Inflammatory macrophage (primary cell): ENCODE data around the gene IPPK.

ENCODE experiments used
- DNase-seq, 2 donors: peaks; one replicate each; pipeline ENCODE4 v3.0.0-alpha.2; 2020 to 2022
- total RNA-seq, 18 experiments: gene quantifications; one replicate each; lab custom pipeline; 2026; ENCODE audit warnings: mixed read lengths in 6 of 18, inconsistent platforms in 2 of 18; lab: John Stamatoyannopoulos, UW

Gene IPPK, protein sequence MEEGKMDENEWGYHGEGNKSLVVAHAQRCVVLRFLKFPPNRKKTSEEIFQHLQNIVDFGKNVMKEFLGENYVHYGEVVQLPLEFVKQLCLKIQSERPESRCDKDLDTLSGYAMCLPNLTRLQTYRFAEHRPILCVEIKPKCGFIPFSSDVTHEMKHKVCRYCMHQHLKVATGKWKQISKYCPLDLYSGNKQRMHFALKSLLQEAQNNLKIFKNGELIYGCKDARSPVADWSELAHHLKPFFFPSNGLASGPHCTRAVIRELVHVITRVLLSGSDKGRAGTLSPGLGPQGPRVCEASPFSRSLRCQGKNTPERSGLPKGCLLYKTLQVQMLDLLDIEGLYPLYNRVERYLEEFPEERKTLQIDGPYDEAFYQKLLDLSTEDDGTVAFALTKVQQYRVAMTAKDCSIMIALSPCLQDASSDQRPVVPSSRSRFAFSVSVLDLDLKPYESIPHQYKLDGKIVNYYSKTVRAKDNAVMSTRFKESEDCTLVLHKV
- 17.0 to 30.2 (median 23.4) reads per million in 18 experiments for total RNA-seq

DNA sequence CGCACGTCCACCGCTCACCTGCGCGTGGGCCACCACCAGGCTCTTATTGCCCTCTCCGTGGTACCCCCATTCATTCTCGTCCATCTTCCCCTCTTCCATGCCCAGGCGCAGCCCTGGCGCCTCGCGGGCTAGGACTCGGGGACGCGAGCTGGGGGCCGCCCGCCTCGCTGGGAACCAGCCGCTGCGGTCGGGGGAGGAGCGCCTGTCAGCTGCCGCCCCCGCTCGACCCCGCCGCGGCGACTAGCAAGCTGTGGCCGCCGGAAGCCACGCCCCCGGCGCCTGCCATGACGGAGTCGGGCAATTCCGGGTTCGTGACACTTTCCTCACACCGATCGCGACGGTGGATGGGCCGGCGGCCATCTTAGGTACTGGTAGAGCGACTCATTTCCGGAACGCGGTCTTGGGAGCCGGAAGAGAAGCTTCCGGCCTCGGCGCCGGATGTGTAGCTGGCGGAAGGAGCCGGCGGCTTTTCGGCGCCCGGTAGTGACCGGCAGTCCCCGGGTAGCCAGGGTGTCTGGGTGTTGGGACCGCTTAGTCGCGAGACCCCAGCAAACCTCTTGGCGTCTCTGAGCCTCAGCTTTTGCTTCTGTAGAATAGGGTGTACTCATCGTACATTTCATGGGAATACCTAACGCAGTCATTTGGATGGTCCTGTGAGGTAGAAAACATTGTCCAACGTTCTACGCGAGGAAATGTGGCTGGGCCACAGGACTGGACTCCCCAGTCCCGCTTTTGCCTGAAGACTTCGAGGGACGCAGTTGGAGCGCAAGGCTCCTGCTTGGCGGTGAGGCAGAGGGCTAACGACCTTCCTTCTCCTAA is at the start of gene IPPK:
Gene IPPK (minus strand): TSS at position 242 of the 819 bp plus-strand sequence. CDS start 143 bp downstream, at position 99.
- DNase-seq, result peak; percentile 99

DNA sequence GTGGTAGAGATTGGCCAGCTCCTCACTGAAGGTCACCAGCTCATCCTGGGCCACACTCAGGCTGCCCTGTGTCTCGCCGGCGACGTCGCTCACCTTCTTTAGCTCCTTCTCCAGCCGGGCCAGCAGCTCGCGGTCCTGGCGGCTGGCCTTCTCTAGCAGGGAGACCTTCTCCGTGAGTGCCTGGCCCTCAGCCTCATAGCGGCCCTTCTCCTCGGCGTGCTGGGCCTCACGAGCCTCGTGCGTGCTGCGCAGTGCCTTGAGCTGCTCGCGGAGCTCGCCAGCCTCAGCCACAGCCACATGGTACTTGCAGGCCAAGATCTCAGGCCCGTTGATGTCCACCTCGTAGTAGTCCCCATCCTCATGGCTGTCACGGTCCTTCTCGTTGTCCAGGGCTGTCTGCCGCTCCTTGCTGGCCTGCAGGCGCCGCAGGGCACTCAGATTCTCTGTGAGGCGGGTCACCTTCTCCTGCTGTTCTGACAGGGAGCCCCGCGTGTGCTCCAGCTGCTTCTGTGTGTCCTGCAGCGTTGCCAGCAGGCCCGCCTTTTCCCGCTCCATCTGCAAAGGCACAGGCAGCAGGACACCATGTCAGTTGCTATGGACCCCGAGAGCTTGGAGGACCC is 49.2 kb upstream of the IPPK start:
- no peak for DNase-seq

DNA sequence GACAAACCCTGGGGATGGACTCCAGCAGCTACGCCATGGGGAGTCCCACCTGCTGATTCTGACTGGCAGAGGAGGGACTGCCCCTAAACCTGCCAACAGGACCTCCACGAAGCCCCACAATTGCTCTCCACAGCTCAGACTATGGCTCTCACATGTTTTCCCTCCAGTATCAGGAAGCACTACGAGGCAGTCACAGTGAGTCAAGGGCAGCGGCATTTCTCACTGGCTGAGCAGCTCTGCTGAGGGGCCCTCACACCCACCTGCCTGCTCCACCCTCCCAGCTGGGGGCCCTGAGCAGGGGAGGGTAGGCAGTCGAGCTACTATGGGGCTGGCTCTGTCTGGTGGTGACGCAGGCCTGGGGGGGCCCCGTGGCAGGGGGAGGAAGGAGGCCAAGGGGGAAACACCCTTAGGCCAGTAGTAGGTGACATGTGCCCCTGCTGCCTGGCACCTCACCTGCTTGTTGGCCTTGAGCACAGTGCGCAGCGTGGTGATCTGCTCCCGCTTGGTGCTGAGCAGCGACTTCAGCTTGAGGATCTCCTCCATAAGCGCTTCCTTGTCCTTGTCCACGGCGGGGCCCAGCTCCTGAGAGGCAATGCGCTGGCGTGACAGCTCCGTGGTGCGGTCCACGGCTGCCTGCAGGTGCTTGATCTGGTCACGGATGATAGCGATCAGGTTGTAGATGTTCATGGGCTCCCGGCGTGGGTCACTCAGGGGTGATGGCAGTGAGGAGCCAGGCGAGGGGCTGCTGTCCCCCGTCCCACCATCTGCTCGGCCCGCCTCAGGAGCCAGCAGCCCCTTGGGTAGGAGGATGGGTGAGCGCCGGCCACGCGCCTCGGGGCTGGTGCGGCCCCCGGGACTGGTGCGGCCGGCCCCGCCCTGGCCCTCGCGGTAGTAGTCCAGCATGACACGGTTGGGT is 48.4 kb upstream of the IPPK start:
- DNase-seq, result no peak

DNA sequence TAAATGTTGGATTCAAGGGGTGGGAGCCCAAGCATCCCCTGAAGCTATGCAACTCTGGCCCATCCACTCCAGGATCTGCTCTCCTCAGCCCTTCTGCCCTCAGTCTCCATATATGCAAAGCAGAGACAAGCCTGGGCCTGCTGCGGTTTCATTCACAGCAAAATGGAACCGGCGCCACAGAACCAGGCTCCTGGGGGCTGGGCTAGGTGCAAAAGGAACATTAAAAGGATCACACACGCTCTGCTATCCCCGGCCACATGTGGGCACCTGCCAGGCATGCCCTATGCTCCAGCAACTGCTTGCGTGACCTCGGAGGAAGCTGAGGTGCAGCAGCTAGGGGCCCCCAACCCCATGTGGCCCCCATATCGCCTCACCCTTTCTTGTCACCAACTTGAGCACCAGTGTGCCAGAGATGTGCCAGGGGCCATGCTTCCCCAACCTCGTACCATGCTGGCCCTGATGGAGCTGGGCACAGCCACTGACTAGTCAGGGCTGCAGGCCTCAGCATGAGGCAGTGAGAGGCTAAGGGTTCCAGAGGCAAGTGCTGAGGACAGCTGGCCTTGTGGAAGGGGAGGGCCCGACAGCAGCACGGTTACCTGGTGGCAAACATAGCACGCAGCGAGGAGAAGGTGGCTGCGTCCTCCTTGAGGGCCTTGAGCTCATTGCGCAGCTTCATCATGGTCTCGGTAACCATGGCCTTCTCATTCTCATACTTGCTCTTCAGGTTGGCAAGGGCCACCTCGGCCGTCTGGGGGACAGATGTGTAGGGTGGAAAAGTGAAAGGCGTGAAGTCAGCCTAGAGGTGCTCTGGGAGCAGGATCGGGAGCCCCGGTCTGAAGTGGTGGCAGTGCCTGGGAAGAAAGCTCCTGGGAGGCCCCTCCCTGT is 47.5 kb upstream of the IPPK start:
- no peak for DNase-seq

DNA sequence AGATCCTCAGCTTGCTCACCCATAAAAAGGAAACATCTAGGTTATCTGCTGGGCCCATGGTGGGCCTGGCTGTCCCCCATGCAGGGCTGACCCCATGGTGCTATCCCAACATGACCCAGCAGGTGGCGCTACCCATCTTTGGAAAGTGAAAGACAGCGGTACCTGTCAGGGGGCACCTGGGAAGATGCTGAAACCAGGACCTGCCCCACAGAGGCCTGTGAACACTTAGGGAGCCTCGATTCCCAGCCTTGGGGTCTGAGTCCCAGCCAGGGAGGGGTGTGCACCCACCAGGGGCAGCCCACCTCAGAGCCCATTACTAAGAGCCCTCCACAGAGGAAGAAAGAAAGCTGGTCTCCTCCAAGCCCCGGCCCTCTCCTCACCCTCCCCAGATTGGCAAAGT is 46.6 kb upstream of the IPPK start:
- DNase-seq, result peak; percentile 50

DNA sequence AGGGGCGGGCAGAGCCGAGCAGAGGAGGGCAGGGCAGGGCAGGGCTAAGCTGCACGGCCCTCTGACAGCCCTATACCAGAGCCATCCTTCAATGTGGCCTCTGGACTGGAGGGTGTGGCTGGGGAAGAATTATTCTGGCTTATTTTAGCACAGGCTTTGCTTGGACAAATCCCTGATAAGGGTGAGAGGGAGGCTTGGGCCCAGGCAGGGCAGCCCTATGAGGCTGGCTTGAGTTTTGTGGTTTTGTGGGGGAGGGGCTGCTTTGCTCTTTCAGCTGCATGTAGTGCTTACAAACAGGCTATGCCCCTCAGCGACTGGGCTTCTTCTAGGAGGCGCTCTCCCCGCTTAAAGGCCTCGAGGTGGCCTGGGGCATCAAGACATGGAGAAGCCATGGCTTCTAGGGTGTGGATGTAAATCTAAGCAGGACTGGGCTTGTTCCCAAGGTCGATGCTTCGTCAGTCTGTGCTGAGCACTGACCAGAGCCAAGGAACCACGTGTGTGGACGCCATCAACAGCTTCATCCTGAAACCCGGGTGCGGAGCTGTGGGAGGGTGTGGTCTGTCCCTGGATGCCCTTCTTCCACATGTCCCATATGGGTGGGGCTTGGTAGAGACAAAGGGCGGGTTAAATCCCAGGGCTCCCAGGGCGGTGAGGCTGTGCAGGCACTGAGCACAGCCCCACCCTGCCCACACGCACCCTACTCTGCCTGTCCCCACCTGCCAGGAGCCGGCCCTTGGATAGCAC is 45.7 kb upstream of the IPPK start:
- DNase-seq, result no peak

DNA sequence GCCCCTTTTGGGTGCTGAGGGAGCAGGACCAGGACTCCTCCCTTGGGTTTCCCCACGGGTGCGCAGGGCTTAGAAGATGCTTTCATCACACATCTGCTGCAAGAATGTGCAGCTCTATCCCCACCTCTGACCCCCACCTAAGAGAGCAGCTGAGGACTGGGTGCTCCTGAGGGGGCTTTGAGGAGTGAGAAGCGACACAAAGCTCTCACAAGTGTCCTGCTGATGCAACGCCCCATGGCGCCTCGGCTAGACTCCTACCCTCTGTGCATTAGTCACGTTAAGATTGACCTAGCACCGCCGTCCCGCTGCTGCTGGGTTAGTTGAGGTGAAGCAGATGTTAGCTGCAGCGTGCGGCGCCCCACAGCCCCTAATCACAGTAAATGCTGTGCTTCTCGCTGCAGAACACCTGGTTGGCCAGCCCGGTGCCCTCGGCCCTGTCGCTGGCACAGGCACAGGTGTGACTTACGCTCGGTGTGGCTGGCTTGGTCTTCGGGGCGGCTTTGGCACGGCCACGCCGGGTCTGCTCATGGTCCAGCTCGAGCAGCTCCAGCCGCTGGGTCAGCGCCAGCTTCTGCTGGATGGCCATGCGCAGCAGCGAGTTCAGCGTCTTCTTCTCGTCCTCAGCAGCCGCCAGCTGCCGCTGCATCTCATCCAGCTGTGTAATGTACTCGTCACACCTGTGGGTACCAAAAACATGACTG is 45.0 kb upstream of the IPPK start:
- no peak for DNase-seq

DNA sequence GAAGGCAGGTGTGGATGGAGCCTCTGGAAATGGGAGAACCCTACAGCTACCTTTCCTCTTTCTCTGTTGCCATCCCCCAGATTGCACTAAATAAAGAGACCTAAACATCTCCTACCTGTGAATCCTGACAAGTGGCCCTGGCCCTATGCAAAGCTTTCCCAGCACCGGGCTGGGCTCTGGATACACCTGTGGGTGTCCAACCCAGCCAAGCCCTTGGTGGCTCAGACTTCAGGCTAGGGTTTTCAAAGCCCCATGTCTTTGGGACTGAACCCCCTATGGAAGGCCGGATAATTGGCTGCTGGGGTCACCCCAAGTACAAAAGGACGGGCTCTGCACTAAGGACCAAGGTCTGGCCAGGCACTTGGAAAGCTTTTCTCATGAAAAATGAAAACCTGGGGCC is 44.1 kb upstream of the IPPK start:
- no peak for DNase-seq

DNA sequence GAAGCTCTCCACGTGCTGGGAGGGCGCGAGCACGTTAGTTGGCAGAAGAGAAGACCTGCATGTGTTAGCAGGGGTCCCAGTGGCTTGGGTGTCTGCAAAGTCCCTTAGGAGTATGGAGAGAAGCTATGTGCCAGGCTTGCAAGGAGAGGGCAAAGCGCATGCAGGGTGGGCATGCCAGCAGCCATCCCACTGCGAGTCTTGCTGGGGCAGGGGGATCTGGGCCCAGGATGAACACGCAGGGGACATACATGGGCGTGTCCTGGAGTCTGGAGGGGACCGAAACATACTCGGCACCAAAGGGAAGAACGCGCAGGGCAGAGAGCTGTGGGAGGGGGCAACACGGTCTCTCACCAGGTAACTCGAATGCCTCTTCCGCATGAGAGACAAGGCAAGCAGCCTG is 43.6 kb upstream of the IPPK start:
- no peak for DNase-seq

DNA sequence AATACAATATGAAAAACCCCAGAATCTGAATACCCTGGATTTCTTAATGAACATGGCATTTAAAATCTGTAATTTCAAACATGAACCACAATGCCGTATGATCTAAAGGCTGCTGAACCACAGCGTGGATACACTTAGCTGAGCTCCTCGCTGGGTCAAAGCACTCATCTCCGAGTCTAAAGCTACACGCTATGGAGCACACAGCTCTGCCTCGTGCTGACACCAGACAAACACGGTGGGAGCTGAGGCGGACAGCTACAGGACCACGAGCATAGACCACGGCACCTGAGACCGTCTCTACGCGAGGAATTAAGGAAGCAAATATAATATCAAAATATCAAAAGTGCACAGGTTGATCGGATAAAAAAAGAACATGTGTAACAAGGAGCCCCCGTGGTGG is 42.8 kb upstream of the IPPK start:
- DNase-seq, result no peak

DNA sequence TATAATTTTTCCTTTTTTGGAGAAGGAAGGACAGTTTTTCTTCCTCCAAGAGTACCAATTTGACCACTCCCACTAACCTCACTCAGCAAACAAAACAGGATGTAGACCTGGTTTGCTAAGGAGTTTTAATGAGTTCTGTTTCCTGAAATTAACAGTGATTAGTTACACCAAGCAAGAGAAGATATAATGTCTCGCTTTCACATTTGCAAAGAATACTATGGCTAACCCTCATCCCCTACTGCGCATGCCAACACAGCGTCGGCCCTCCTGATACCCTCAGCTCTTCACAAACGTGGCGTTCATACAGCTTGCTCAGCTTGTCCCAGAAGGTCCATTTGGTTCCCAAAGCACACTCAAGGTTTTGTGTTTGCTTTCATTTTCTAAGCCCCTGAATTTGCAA is 41.9 kb upstream of the IPPK start:
- no peak for DNase-seq

DNA sequence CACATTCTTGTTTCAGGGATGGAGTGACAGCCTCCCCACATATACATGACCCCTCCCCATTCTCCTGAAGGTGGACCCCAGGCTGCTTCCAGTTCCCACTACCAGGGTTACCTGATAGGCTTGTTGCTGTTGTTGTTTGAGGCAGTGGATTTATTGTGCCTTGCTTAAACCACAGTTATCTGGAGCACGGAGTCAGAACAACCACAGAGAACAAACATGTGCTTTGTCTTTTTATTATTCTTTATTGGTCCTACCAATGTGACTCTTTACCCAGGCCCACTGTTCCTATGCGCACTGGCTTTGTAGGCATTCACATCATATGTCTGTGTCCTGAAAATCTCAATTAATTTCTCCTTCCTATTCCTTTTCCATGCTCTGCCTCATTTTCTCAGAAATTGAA is 41.2 kb upstream of the IPPK start:
- no peak for DNase-seq

DNA sequence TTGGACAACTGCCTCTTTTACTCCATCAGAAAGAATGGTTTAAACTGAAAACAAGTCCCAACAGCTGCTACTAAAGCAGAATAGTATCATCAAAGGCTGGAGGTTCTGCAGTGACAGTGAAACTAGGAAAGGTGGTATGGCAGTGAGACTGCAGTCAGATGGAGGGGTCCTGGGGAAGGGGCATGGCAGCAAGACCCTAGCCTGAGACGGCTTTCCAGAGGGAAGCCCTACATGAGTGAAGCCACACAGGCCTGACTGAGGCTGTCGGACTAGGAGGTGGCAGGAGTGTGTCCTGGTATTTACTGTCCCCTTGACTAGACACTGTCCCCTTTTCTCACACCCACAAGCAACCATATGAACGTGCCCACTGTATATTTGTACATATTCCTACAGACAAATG is 40.4 kb upstream of the IPPK start:
- DNase-seq, result no peak

DNA sequence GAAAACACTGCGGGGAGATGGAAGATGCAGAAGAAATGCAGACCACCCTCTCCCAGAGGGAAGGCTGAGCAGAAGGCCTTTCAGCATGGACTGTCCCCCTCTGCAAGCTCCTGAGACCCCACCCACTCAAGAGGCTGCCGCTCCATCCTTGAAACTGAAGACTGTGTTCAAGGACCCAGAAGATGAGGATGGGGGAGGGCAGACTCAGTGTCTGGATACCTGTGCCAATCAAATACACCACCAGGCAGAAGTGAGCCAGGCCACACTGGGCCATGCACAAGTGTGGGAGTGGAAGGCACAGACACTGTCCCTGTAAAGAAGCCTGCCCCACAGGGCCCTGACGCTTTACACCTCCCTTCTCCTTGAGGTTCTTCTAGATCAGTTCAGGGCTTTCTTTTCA is 40.0 kb upstream of the IPPK start:
- no peak for DNase-seq

DNA sequence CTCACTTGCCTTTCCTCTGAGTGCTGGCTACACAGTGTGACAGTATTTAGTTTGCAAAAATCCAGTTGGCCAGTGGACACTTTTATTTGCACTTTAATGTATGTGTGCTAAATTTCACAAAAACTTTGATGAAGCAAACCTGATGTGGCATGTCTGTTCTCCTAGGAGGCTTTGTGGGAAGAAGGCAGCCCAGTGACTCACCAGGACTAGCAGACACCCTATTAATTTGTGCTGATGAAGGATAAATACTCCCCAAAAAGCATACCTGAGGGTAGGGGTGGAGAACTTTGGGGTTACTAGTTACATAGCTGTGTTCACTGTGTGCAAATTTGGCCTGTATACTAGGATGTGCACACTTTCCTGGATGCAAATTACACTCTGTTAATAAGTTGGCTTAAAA is 39.3 kb upstream of the IPPK start:
- DNase-seq, result no peak

DNA sequence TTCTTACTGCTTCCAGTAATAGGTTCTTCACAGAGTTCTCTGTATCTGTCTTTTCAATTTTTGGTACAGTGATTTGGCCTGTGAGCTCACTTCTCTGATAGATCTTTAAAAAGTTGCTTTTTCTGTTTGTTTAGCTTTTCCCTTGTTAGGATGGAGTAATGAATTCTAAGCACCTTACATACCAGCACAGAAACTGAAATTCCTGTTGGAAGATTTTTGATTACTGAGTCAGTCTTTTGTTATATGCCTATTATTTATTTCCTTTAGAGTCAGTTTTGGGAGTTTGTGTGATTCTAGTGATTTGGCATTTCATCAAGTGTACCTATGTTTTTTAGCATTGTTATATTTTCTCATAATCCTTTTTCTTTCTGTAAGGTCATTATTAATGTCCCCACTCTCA is 37.6 kb upstream of the IPPK start:
- DNase-seq, result no peak

DNA sequence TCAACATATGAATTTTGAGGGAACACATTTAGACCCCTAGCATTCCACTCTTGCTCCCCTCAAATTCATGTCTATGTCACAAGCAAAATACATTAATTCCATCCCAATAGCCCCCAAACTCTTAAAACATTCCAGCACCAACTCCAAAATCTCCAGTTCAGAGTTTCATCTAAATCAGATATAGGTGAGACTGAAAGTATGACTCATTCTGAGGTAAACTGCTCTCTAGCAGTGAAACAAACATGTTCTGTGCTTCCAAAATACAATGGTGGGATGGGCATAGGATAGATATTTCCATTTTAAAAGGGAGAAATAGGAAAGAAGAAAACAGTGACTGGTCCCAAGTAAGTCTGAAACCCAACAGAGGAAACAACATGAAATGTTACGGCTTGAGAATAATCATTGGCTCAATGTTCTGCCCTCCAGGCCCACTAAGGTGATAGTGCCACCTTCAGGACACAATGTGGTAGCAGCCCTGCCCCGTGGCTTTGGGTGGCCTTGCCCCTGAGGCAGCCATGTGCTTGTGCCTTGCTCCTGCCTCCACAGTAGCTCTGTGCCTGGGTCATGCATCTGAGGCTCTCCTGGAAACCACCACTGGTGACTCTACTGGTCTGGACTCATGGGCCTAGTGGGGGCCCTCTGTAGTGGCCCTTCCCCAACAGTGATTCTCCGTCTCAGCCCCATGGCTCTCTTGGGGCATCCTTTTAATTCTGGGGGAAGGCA is 36.4 kb upstream of the IPPK start:
- DNase-seq, result peak; percentile 25 to 40

DNA sequence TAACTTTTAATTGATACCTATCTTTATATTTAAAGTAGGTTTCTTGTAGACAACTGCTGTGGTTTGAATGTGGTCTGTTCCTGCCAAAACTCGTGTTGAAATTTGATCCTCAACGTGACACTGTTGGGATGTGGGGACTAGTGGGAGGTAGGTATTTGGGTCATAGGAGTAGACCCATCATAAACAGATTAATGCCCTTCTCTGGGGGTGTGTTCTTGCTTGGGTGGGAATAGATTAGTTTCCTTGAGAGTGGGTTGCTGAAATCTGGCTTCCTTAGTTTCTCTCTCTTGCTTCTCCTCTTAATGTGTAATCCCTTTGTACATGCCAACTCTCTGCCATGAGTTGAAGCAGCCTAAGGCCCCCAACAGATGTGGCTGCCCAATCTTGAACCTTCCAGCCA is 34.6 kb upstream of the IPPK start:
- DNase-seq, result no peak

DNA sequence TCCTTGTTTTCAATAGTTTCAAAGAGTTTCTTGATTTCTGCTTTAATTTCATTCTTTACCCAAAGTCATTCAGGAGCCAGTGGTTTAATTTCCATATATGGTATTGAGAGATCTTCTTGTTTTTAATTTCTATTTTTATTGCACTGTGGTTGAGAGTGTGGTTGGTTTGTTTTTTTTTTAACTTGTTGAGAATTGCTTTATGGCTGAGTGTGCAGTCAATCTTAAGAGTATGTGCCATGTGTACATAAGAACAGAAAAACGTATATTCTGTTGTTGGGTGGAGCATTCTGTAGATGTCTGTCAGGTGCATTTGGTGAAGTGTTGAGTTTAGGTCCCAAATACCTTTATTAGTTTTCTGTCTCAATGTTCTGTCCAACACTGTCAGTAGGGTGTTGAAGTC is 26.7 kb upstream of the IPPK start:
- no peak for DNase-seq
